ENCODE data around the gene ST6GALNAC6.
"Not testable (repeated sequence)": the region's sequence is repeated elsewhere in the genome, so short reads cannot be mapped to it uniquely, and the experiment has no call there.

ST6GALNAC6 gene

DNA sequence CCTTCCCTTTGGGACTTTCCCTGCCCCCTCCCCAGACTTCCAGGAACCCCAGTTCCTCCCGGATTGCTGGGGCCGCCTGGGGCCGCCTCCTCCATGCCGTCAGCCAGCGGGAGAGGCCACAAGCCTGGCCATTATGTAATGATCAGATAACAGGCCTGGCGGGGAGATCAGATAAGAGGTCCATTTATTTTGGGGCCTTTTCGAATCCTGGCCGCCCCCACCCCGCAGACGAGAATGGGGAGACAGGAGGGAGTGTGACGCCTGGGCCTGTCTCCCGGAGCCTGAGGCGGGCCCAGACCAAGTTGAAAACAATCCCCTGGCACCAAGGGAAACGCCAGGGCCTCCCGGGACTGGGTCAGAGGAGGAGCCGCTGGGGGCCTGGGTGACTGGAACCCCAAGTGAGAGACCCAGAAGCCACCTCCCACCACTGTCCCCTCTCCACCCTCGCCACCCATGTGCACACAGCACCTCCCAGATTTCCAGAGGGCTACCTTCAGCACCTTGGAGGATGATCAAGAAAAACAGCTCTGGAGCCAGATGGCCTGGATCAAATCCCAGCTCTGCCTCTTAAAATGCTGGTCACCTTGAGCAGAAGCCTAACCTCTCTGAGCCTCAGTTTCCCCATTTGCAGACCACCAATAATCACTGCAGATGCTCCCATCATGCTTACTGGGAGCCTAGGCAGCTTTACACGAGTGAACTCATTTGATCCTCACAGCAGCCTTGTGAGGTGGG, 52.8 kb downstream of the ST6GALNAC6 start:
- H3K4me3 ChIP-seq (ENCODE audit: low read length): no peak overlapping the region
- no peak for TF ChIP-seq ZNF274 (IDR thresholded peaks at IDR 0.05; ENCODE audit: low read depth, low read length)

DNA sequence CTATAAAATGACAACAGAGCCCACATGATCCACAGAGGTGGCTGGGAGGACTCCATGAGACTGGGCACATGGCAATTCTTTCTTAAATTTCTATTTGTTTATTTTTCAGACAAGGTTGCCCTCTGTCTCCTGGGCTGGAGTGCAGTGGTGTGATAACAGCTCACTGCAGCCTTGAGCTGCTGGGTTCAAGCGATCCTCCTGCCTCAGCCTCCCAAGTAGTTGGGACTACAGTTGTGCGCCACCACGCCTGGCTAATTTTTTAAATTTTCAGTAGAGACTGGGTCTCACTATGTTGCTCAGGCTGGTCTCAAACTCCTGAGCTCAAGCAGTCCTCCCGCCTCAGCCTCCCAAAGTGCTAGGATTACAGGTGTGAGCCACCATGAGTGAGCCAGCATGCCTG, 53.8 kb downstream of the ST6GALNAC6 start:
- not testable (repeated sequence) for H3K4me3 ChIP-seq (ENCODE audit: low read length)

DNA sequence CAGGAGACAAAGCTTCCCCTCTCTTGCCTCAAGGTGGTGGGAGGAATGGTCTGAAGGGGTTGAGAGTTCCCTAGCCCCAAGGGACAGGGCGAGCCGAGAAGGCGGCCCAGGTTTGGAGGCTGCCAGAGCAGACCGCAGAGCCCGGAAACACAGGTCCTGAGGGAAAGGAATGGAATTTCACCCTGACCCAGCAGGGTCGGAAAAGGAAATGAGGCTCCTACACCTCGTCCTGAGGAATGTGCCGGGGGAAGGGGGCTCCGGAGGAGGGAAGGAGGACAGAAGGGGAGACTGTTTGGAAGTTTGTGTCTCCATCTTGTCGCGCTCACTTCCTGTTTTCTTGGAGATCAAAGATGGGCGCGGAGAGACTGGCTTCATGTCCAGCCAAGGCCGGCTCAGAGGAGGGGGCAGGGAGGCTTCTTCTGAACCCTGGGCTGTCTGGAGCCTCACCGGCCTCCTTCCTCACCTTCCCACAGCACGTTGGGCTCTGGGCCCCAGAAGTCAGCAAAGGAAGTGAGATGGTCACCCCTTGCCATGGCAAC, 54.5 kb downstream of the ST6GALNAC6 start:
- no peak overlapping the region for H3K4me3 ChIP-seq (ENCODE audit: low read length)
- TF ChIP-seq ZNF274 (IDR thresholded peaks at IDR 0.05; ENCODE audit: low read depth, low read length): no peak

DNA sequence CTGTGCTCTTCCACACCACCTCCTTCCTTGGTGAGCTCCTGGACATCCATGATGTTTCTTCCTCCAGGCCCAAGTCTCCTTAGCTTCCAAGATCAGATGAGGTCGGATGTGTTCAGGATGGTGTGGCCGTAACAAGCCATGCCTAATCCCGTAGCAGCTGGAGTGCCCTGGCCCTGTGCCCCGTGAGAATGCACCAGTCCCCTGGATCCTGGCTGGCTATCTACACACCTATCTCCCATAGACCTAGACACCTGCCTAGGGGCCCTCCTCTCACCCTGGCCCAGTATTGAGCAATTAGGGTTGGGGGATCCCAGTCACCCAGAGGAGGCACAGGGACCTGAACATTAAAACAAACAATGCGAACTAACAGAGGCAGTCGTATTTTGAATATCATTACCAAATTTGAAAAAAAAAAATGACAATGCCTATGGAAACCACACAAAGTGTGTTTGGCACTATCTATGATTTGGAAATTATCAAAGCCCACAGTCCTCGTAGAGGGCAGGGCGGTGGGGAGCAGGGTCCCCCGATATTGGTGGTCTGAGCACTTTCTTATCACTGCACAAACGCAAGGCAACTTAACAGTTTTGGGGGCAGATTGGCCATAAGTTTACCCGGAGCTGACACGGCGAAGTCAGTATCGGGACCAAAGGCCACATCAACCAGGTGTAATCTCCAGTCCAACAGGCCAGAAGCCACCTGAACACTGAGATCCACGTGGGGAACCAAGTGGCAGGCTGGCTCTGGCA, 58.1 kb downstream of the ST6GALNAC6 start:
- no peak for TF ChIP-seq ZNF274 (IDR thresholded peaks at IDR 0.05; ENCODE audit: low read depth, low read length)

DNA sequence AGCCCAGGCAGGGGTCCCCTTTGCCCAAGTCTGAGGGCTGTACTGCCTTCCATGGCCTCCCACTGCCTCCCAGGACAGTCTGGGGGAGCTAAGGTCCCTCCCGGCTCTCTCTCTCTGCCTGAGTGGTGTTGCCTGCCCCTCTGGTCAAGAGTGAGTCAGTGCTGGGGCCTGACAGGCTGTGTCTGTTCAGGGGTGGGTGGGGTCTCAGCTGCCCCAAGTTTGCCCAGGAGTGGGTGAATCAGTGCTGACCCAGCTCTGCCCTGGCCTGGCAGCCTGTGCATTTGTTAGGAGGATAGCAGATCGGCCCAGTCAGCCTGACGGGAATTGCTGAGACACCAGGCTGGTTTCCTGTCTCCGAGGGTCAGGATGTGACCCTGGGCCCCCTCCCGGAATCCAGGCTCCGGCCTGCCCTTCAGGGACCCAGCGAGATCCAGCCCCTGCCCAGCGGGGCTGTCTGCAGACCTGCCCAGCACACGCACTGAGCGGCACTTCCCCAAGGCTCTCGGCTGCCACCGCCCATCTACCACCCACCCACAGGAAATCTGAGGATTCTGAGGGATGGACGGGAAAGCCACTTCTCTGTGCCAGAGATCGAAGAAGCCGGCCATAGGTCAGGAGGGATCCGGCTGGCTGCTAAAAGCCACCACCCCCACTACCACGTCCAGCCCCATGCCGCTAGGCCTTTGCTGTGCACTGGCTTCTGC, 60.9 kb downstream of the ST6GALNAC6 start:
- TF ChIP-seq ZNF274 (IDR thresholded peaks at IDR 0.05; ENCODE audit: low read depth, low read length): no peak
- H3K4me3 ChIP-seq (ENCODE audit: low read length): no peak overlapping the region

More for the DNA sequence above, 58.1 kb downstream of the ST6GALNAC6 start:
- H3K4me3 ChIP-seq (ENCODE audit: low read length): no peak overlapping the region

DNA sequence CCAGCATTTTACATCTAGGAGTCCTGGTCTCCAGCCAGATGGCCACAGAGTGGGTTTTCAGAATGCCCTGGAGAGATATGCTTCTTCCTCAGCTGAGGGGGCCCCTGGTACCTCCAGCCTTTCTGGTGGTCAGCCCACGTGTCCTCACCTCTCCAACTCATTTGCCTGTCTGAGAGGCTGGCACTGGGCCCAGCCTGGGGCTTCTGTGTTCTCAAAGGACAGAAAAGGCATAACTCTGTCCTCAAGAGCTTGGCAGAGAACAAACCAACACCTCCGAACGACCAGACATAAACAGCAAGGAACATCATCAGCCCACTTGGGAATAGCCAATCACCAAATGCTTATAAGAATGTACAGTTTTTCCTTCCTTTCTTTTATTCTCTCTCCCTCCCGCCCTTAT, 62.1 kb downstream of the ST6GALNAC6 start:
- TF ChIP-seq ZNF274 (IDR thresholded peaks at IDR 0.05; ENCODE audit: low read depth, low read length): no peak
- no peak overlapping the region for H3K4me3 ChIP-seq (ENCODE audit: low read length)

DNA sequence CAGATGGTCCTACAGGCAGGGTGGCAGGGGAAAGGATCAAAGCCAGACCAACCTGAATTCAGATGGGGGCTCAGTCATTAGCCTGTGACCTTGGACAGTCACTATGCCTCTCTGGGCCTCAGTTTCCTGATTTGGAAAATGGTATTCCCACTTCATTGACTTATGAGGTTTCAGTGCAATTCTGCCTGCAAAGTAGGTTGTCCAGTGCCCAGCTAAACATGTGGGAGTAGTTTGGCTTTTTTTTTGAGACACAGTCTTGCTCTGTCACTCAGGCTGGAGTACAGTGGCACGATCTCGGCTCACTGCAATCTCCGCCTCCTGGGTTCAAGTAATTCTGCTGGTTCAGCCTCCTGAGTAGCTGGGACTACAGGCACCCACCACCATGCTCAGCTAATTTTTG, 62.8 kb downstream of the ST6GALNAC6 start:
- H3K4me3 ChIP-seq (ENCODE audit: low read length): not testable (repeated sequence)

DNA sequence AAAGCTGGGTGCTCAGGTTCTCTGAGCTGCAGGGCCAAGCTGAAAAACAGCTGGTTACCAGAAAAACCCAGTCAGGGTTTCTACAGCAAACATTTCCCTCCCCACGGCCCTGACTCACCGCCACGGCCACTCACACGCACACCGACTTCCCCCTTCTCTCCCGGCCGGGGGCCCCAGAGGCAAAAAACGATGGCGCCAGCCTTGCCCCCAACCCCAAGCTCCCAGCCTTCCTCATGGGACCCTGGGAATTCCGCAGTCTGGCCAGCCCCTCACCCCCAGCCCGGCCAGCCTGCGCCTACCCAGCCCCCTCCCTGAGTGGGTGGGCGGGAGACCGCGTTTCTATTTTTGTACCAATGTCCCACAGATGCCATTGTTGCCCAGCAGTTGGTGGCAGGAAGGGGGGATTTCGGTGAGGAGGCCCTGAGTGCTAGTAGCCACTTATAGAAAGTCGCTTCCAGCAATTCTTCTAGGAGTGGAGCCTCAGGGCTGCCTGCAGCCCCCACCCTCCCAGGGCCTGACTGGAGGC, 63.3 kb downstream of the ST6GALNAC6 start:
- H3K4me3 ChIP-seq (ENCODE audit: low read length): no peak overlapping the region
- no peak for TF ChIP-seq ZNF274 (IDR thresholded peaks at IDR 0.05; ENCODE audit: low read depth, low read length)
